Keratinocyte (primary cell): ENCODE results near the gene NUDT3.

Source experiments
- EZH2 ChIP-seq: IDR thresholded peaks from one replicate; pipeline ENCODE4 v1.6.1; 2012; ENCODE audit warnings: inconsistent platforms, mild to moderate bottlenecking, low read length, moderate library complexity
- TF ChIP-seq, protein P1 (sequence below), 3 experiments: IDR thresholded peaks in 1 of 3; conservative IDR thresholded peaks in 1 of 3; optimal IDR thresholded peaks in 1 of 3; 2 replicates in 2 of 3; 3 replicates in 1 of 3; pipeline versions ENCODE3 to v1.5.1; 2011; ENCODE audit warnings: low read length in 3 of 3, mild to moderate bottlenecking in 3 of 3, moderate library complexity in 2 of 3, control low read depth in 1 of 3, inconsistent platforms in 1 of 3; ENCODE audit not compliant: insufficient read depth in 2 of 3; ENCODE audit errors: extremely low read depth in 1 of 3

DNA sequence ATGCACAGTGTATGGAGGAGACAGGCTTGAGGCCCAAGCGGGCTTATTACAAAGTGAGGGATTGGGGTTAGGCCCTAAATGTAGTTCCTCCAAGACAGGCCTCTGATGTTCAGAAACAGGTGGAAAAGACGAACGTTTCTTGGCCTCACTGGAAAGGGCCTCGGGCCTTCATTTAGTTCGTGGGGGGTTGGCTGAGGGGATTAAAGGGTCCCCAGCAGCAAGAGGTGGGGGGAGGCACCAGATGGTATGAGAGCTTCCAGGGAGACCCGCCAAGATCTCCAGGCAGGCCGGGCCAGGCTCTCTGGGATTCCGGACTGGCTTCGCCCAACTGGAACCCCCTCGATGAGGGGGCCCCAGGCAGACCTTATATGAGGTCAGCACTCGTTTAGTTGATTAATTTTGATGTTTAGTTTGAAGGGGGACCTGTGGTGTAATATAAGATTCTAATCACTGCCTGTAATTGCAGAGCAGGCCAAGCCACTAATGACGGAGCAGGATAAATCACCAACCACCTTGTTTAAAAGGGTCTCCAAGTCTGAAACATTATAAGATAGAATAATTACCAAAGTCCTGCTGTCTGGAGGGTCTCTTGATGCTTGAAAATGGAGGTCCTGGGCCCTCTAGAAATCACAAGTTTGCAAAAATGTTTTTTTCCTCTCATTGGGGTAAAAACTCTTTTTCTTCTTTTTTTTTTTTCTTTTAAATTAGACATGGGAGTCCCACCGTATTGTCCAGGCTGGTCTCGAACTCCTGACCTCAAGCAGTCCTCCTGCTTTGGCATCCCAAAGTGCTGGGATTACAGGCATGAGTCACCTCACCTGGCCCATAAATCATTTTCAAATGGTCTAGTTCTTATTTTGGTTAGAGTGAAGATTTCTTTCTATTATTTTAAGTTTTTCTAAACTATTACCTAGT, 153.6 kb downstream of the NUDT3 start:
- TF ChIP-seq, protein P1, sequence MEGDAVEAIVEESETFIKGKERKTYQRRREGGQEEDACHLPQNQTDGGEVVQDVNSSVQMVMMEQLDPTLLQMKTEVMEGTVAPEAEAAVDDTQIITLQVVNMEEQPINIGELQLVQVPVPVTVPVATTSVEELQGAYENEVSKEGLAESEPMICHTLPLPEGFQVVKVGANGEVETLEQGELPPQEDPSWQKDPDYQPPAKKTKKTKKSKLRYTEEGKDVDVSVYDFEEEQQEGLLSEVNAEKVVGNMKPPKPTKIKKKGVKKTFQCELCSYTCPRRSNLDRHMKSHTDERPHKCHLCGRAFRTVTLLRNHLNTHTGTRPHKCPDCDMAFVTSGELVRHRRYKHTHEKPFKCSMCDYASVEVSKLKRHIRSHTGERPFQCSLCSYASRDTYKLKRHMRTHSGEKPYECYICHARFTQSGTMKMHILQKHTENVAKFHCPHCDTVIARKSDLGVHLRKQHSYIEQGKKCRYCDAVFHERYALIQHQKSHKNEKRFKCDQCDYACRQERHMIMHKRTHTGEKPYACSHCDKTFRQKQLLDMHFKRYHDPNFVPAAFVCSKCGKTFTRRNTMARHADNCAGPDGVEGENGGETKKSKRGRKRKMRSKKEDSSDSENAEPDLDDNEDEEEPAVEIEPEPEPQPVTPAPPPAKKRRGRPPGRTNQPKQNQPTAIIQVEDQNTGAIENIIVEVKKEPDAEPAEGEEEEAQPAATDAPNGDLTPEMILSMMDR (optimal IDR thresholded peaks at IDR 0.05 in 1 of 3, IDR thresholded peaks at IDR 0.05 in 1 of 3, conservative IDR thresholded peaks at IDR 0.05 in 1 of 3; ENCODE audit: extremely low read depth in 1 of 3, insufficient read depth in 2 of 3, low read length in 3 of 3) = no peak
- no peak for TF ChIP-seq EZH2
